ENCODE measurements around the gene BAD. TPM values are rescaled to one million over a fixed set of nuclear protein-coding genes. Genes with fewer than 3 reads are reported as not detected.

Gene BAD
- total RNA-seq, 2 donors from 2014 or later = 120 to 122 TPM

- H3K36me3 ChIP-seq = peaks cover 6% of the 10 kb centered on the region
- no peaks in the 10 kb centered on the region for H3K9me3 ChIP-seq
- peak within 1 kb of the TSS; percentile 67 to 68 for H3K4me3 ChIP-seq
- TF ChIP-seq CTCF (IDR thresholded peaks at IDR 0.05) = no peak
- H3K27ac ChIP-seq = peak within 1 kb of the TSS; percentile 90 to 96
- H3K4me1 ChIP-seq = peaks cover 0 to 48% of the 10 kb centered on the region in 2 donors
- no peaks in the 10 kb centered on the region for H3K27me3 ChIP-seq
- DNase-seq (ENCODE audit: low spot score) = peak; percentile 83
Measured at GRCh38 chr11:64284962-64285884, 758 bp upstream of the BAD start, which contains the start of gene GPR137. Gene GPR137 (plus strand): TSS chr11:64285848. CDS start chr11:64286525, 677 bp downstream.

GRCh38 chr11:64283092-64283491 is 1.4 kb downstream of the BAD start:
- Histone ChIP-seq H3K4me3 (no peak overlapping the region), H3K4me1 (peaks cover 0 to 48% of the 10 kb centered on the region in 2 donors), H3K27me3 (no peaks in the 10 kb centered on the region), H3K27ac (no peak overlapping the region), H3K9me3 (no peaks in the 10 kb centered on the region), H3K36me3 (peaks cover 12% of the 10 kb centered on the region)
- no peak for DNase-seq (ENCODE audit: low spot score)
- no peak for TF ChIP-seq CTCF (IDR thresholded peaks at IDR 0.05)

GRCh38 chr11:64281957-64282770 is 2.3 kb downstream of the BAD start:
- peak overlapping the region; percentile 64 to 73 for H3K27ac ChIP-seq
- H3K36me3 ChIP-seq = peaks cover 21% of the 10 kb centered on the region
- no peak for TF ChIP-seq CTCF (IDR thresholded peaks at IDR 0.05)
- no peak for DNase-seq (ENCODE audit: low spot score)
- H3K4me1 ChIP-seq = peaks cover 0 to 48% of the 10 kb centered on the region in 2 donors
- H3K9me3 ChIP-seq = no peaks in the 10 kb centered on the region
- H3K27me3 ChIP-seq = no peaks in the 10 kb centered on the region
- no peak overlapping the region for H3K4me3 ChIP-seq

GRCh38 chr11:64278576-64279190 is 5.8 kb downstream of the BAD start:
- Histone ChIP-seq H3K4me3 (no peak overlapping the region), H3K9me3 (no peaks in the 10 kb centered on the region), H3K27ac (no peak overlapping the region), H3K27me3 (no peaks in the 10 kb centered on the region), H3K36me3 (peaks cover 28% of the 10 kb centered on the region), H3K4me1 (peaks cover 0 to 28% of the 10 kb centered on the region in 2 donors)
- no peak for TF ChIP-seq CTCF (IDR thresholded peaks at IDR 0.05)
- DNase-seq (ENCODE audit: low spot score) = no peak

- peaks cover 0 to 26% of the 10 kb centered on the region in 2 donors for H3K4me1 ChIP-seq
- no peak for TF ChIP-seq CTCF (IDR thresholded peaks at IDR 0.05)
- H3K36me3 ChIP-seq = peaks cover 26% of the 10 kb centered on the region
- H3K27me3 ChIP-seq = no peaks in the 10 kb centered on the region
- H3K27ac ChIP-seq = no peak overlapping the region
- DNase-seq (ENCODE audit: low spot score) = no peak
- H3K4me3 ChIP-seq = no peak overlapping the region
- no peaks in the 10 kb centered on the region for H3K9me3 ChIP-seq
Measured at GRCh38 chr11:64276653-64277431, 7.6 kb downstream of the BAD start.

Data from right atrium auricular region (tissue), 2 donors.